HepG2 (cell line): ENCODE results near the gene SDCCAG8. TPM values are rescaled to one million over a fixed set of nuclear protein-coding genes. Genes with fewer than 3 reads are reported as not detected.

Experiments
- ATAC-seq: fragments of 200-7000 bp; cut with Tn5 transposase; 3 replicates; pipeline ENCODE4 v1.9.1; 2020; ENCODE audit warnings: mild to moderate bottlenecking, moderate library complexity
- BruUV-seq: library from RNA; stranded (reverse); fragments of 400-500 nt; replicated peaks from 2 replicates; lab custom pipeline; 2021; lab: Mats Ljungman, UMichigan
- CTCF ChIA-PET: fragments of 300-600 bp; formaldehyde crosslinking; extraction: SDS; loops from one replicate; lab custom pipeline; 2021; ENCODE audit warnings: low total read pairs, inconsistent platforms, low intra/inter-chr PET ratio; lab: Yijun Ruan, JAX
- POLR2A ChIA-PET: fragments of 350-600 bp; sonication (Branson Sonifier 250); formaldehyde crosslinking; loops from one replicate; lab custom pipeline; 2020; ENCODE audit warnings: antibody characterized with exemption, inconsistent platforms; lab: Yijun Ruan, JAX
- DNase-seq: peaks from one replicate; pipeline ENCODE4 v3.0.0-alpha.2; 2015; ENCODE audit warnings: low spot score
- FAIRE-seq: peaks from 3 replicates; lab custom pipeline; 2011; peaks lifted over from hg19 to GRCh38; lab: Jason Lieb, UNC
- H2AFZ ChIP-seq: one replicate; pipeline ENCODE4 v1.6.1; 2011; ENCODE audit warnings: low read length, inconsistent platforms
- H3K27ac ChIP-seq: fragments of 300-600 bp; 3 replicates; pipeline ENCODE4 v1.8.0; 2011; ENCODE audit warnings: mixed run types, mild to moderate bottlenecking, mixed read lengths, low read length, inconsistent platforms; ENCODE audit not compliant: insufficient read depth; ENCODE audit errors: extremely low read length
- H3K27me3 ChIP-seq, 2 experiments: fragments of 200-600 bp in 1 of 2; 2 replicates in 1 of 2; 3 replicates in 1 of 2; pipeline versions ENCODE4 v1.6.0 to v1.8.0; 2011; ENCODE audit warnings: low read length in 2 of 2, mild to moderate bottlenecking in 2 of 2, moderate library complexity in 2 of 2, inconsistent platforms in 1 of 2; ENCODE audit not compliant: insufficient read depth in 2 of 2, control insufficient read depth in 1 of 2
- H3K36me3 ChIP-seq, 2 experiments: fragments of 200-600 bp in 1 of 2; replicated peaks in 1 of 2; 2 replicates in 1 of 2; 3 replicates in 1 of 2; pipeline versions ENCODE4 v1.5.1 to v1.8.0; 2011; ENCODE audit warnings: low read length in 2 of 2, inconsistent platforms in 1 of 2; ENCODE audit not compliant: insufficient read depth in 2 of 2, control insufficient read depth in 1 of 2
- H3K4me1 ChIP-seq: 2 replicates; pipeline ENCODE4 v1.5.1; 2012; ENCODE audit warnings: low read length, inconsistent platforms; ENCODE audit not compliant: insufficient read depth
- H3K4me2 ChIP-seq: 2 replicates; pipeline ENCODE4 v1.6.0; 2011; ENCODE audit warnings: low read depth, low read length, inconsistent platforms
- H3K4me3 ChIP-seq, 3 experiments: fragments of 200-600 bp in 1 of 3; sonication (generic), shearing (Covaris generic) in 1 of 3; replicated peaks in 1 of 3; 2 replicates each; pipeline ENCODE4 v1.5.1; 2011 to 2016; ENCODE audit warnings: low read length in 3 of 3, inconsistent platforms in 2 of 3, low read depth in 2 of 3, mild to moderate bottlenecking in 2 of 3, control low read depth in 1 of 3, mixed read lengths in 1 of 3; ENCODE audit not compliant: insufficient read depth in 1 of 3
- H3K79me2 ChIP-seq: one replicate; pipeline ENCODE4 v1.6.1; 2011; ENCODE audit warnings: low read length, inconsistent platforms; ENCODE audit not compliant: insufficient read depth
- H3K9ac ChIP-seq: 2 replicates; pipeline ENCODE4 v1.6.0; 2011; ENCODE audit warnings: mild to moderate bottlenecking, low read depth, low read length, inconsistent platforms; ENCODE audit not compliant: insufficient read depth
- H3K9me3 ChIP-seq: 2 replicates; pipeline ENCODE4 v1.5.1; 2012; ENCODE audit warnings: mild to moderate bottlenecking, low read length
- H4K20me1 ChIP-seq: 2 replicates; pipeline ENCODE4 v1.6.0; 2011; ENCODE audit warnings: inconsistent platforms, mild to moderate bottlenecking, low read length, moderate library complexity; ENCODE audit not compliant: insufficient read depth
- BRD4 ChIP-seq: sonication (generic); formaldehyde crosslinking; IDR thresholded peaks from 2 replicates; pipeline ENCODE4 v1.4.0; 2020; ENCODE audit warnings: missing genetic modification reagents
- DPF2 ChIP-seq: sonication (generic); formaldehyde crosslinking; IDR thresholded peaks from 2 replicates; pipeline ENCODE4 v1.4.0; 2020; ENCODE audit warnings: mild to moderate bottlenecking, low read depth, missing genetic modification reagents, borderline replicate concordance
- MIER2 ChIP-seq: IDR thresholded peaks from 2 replicates; pipeline ENCODE4 v1.6.1; 2016; ENCODE audit warnings: missing biosample characterization, missing genetic modification reagents
- NCOA1 ChIP-seq: sonication (generic); formaldehyde crosslinking; IDR thresholded peaks from 2 replicates; pipeline ENCODE4 v1.9.0; 2021; ENCODE audit warnings: missing genetic modification reagents
- SAFB2 ChIP-seq: sonication (generic); formaldehyde crosslinking; IDR thresholded peaks from 2 replicates; pipeline ENCODE4 v1.5.1; 2020; ENCODE audit warnings: missing genetic modification reagents, low read depth, mild to moderate bottlenecking, borderline replicate concordance
- SMYD3 ChIP-seq: sonication (generic); formaldehyde crosslinking; IDR thresholded peaks from 2 replicates; pipeline ENCODE4 v1.8.1; 2023; ENCODE audit warnings: mild to moderate bottlenecking, missing genetic modification reagents
- ZEB1 ChIP-seq: IDR thresholded peaks from 2 replicates; pipeline ENCODE4 v1.6.1; 2012; ENCODE audit warnings: mild to moderate bottlenecking, low read depth, inconsistent platforms; ENCODE audit not compliant: insufficient replicate concordance
- ZFY ChIP-seq: sonication (generic); formaldehyde crosslinking; IDR thresholded peaks from 2 replicates; pipeline ENCODE4 v1.4.0; 2020; ENCODE audit warnings: missing genetic modification reagents
- ZNF101 ChIP-seq: sonication (generic); formaldehyde crosslinking; IDR thresholded peaks from 2 replicates; pipeline ENCODE4 v1.4.0; 2020; ENCODE audit warnings: mild to moderate bottlenecking, low read depth, missing genetic modification reagents, borderline replicate concordance
- ZNF17 ChIP-seq: sonication (generic); formaldehyde crosslinking; IDR thresholded peaks from 2 replicates; pipeline ENCODE4 v1.5.0; 2020; ENCODE audit warnings: mild to moderate bottlenecking, missing genetic modification reagents
- ZNF253 ChIP-seq: sonication (generic); formaldehyde crosslinking; IDR thresholded peaks from 2 replicates; pipeline ENCODE4 v1.8.0; 2022; ENCODE audit warnings: mild to moderate bottlenecking, missing genetic modification reagents, borderline replicate concordance
- ZNF570 ChIP-seq: sonication (generic); formaldehyde crosslinking; IDR thresholded peaks from 2 replicates; pipeline ENCODE4 v1.4.0; 2020; ENCODE audit warnings: mild to moderate bottlenecking, missing genetic modification reagents, borderline replicate concordance
- WGBS: methylation state at CpG from one replicate; pipeline ENCODE4 v1.1.6; 2017; ENCODE audit warnings: low lambda C conversion rate; 5-methylcytosine and 5-hydroxymethylcytosine counted together
- in situ Hi-C: cut with HindIII; loops from 2 replicates; pipeline ENCODE4 v1.10.0; 2017; ENCODE audit warnings: low pct_unique_long_range_greater_than_20kb; ENCODE audit not compliant: extremely low pct_ligation_motif_present
- intact Hi-C: fragments of 100-400 bp; cut with micrococcal nuclease; formaldehyde crosslinking; loops from one replicate; pipeline ENCODE4 v1.10.0; 2022; ENCODE audit not compliant: unreplicated experiment
- polyA plus RNA-seq, 8 experiments: library from polyadenylated mRNA; depleted of rRNA in 3 of 8; stranded (reverse) in 7 of 8; unstranded in 1 of 8; fragments of >200 nt; fragmentation: Illumina TruSeq in 4 of 8; extraction: Trizol in 4 of 8; gene quantifications; 2 replicates each; pipeline versions ENCODE4 v1.2.1 to v1.2.3, GENCODE V29; 2011 to 2016; ENCODE audit warnings: low read depth in 4 of 8, missing spikeins in 1 of 8, mixed read lengths in 1 of 8; ENCODE audit not compliant: insufficient read depth in 1 of 8
- total RNA-seq, 5 experiments: library from RNA; depleted of rRNA; stranded (reverse); fragments of >200 nt; fragmentation: Illumina TruSeq; extraction: Trizol; gene quantifications; 2 replicates each; pipeline ENCODE4 v1.2.3, GENCODE V29; 2016; ENCODE audit warnings: low read depth in 1 of 5
- TF ChIP-seq, protein P1 (sequence below): sonication (generic); formaldehyde crosslinking; IDR thresholded peaks from 2 replicates; pipeline ENCODE4 v1.8.0; 2022; ENCODE audit warnings: mild to moderate bottlenecking, missing genetic modification reagents; ENCODE audit not compliant: insufficient replicate concordance
- TF ChIP-seq, protein P2 (sequence below): sonication (generic); formaldehyde crosslinking; IDR thresholded peaks from 2 replicates; pipeline ENCODE4 v1.4.0; 2020; ENCODE audit warnings: missing genetic modification reagents
- TF ChIP-seq, protein P3 (sequence below): sonication (generic); formaldehyde crosslinking; IDR thresholded peaks from 2 replicates; pipeline ENCODE4 v1.5.1; 2020; ENCODE audit warnings: missing genetic modification reagents, mild to moderate bottlenecking, borderline replicate concordance
- TF ChIP-seq, protein P4 (sequence below): sonication (generic); formaldehyde crosslinking; IDR thresholded peaks from 2 replicates; pipeline ENCODE4 v1.5.0; 2020; ENCODE audit warnings: missing genetic modification reagents, mild to moderate bottlenecking, borderline replicate concordance

The SDCCAG8 gene
- total and polyA plus RNA-seq, 2 of the 13 experiments (the other 11 are each of a cell fraction or from before 2014, with no cell fraction given): 9.5 to 13.4 TPM

DNA sequence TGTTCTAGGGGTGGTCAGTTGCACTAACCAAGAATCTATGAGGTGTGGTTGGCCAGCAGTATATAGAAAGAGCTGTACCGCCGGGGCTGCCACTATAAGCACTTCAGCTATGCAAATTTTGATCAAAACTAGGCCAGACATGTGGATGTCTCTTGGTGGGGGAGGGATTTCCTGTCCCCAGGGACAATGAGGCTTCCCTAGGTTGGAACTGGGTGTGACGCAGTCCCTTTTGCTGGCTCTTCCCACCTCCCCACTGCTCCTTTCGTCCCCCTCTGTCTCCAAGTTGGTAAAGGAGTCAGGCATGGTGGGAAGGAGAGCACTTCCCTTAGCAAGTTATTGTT is 13.6 kb downstream of the SDCCAG8 start:
- BruUV-seq: no TSS peak
- POLR2A ChIA-PET: no interaction called here
- Histone ChIP-seq H3K27me3 (no peaks in the 10 kb centered on the region), H3K27ac (no peak overlapping the region), H4K20me1 (no peaks in the 10 kb centered on the region), H3K79me2 (no peaks in the 10 kb centered on the region), H3K9ac (no peak overlapping the region), H3K4me3 (no peak overlapping the region), H3K9me3 (no peaks in the 10 kb centered on the region), H3K4me1 (no peaks in the 10 kb centered on the region; the same call in 1 of the 2 replicates), H2AFZ (no peak overlapping the region), H3K36me3 (no peaks in the 10 kb centered on the region), H3K4me2 (no peak overlapping the region)
- in situ Hi-C loops: no loop called here
- CTCF ChIA-PET: no interaction called here
- no peak for ATAC-seq
- WGBS: 100% methylated on average over 4 of the region's 4 CpGs
- TF ChIP-seq MIER2 (CRISPR knock-in tag) (no peak), NCOA1 (no peak), ZFY (CRISPR knock-in tag) (no peak), ZEB1 (no peak), ZNF570 (no peak), SMYD3 (no peak), ZNF17 (CRISPR knock-in tag) (no peak), BRD4 (CRISPR knock-in tag) (no peak), ZNF253 (no peak), DPF2 (CRISPR knock-in tag) (no peak), SAFB2 (CRISPR knock-in tag) (no peak), ZNF101 (CRISPR knock-in tag) (no peak)
- TF ChIP-seq, protein P1, sequence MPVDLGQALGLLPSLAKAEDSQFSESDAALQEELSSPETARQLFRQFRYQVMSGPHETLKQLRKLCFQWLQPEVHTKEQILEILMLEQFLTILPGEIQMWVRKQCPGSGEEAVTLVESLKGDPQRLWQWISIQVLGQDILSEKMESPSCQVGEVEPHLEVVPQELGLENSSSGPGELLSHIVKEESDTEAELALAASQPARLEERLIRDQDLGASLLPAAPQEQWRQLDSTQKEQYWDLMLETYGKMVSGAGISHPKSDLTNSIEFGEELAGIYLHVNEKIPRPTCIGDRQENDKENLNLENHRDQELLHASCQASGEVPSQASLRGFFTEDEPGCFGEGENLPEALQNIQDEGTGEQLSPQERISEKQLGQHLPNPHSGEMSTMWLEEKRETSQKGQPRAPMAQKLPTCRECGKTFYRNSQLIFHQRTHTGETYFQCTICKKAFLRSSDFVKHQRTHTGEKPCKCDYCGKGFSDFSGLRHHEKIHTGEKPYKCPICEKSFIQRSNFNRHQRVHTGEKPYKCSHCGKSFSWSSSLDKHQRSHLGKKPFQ (CRISPR knock-in tag): no peak
- TF ChIP-seq, protein P2, sequence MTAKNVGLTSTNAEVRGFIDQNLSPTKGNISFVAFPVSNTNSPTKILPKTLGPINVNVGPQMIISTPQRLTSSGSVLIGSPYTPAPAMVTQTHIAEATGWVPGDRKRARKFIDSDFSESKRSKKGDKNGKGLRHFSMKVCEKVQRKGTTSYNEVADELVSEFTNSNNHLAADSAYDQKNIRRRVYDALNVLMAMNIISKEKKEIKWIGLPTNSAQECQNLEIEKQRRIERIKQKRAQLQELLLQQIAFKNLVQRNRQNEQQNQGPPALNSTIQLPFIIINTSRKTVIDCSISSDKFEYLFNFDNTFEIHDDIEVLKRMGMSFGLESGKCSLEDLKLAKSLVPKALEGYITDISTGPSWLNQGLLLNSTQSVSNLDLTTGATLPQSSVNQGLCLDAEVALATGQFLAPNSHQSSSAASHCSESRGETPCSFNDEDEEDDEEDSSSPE: no peak
- TF ChIP-seq, protein P3, sequence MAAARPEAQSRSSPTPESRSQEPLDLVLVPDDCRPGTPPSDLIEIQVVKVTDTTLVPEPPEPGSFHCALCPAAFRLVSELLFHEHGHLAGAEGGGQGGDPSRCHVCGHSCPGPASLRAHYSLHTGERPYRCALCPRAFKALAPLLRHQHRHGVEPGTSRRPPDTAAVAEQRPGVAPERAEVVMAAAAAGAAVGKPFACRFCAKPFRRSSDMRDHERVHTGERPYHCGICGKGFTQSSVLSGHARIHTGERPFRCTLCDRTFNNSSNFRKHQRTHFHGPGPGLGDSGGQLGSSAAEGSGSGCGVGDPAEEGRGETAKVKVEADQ (CRISPR knock-in tag): no peak
- TF ChIP-seq, protein P4, sequence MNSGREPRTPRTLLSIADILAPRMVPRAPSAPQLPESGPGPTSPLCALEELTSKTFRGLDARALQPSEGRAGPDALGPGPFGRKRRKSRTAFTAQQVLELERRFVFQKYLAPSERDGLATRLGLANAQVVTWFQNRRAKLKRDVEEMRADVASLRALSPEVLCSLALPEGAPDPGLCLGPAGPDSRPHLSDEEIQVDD (CRISPR knock-in tag): no peak
- no peak for DNase-seq
- intact Hi-C loops: no loop called here
- FAIRE-seq: no peak
